HepG2 (cell line): ENCODE data around the gene USP14.

Experiments
- POLR2AphosphoS5 ChIP-seq: IDR thresholded peaks from 2 replicates; pipeline ENCODE4 v1.6.1; 2012; ENCODE audit warnings: low read depth, low read length
- RELA ChIP-seq: sonication (generic); formaldehyde crosslinking; IDR thresholded peaks from 2 replicates; pipeline ENCODE4 v1.4.0; 2020; ENCODE audit warnings: missing genetic modification reagents
- ZNF577 ChIP-seq: sonication (generic); formaldehyde crosslinking; IDR thresholded peaks from 2 replicates; pipeline ENCODE4 v1.4.0; 2020; ENCODE audit warnings: mild to moderate bottlenecking, low read depth, missing genetic modification reagents, borderline replicate concordance
- TF ChIP-seq, protein P1 (sequence below): sonication (generic); formaldehyde crosslinking; IDR thresholded peaks from 2 replicates; pipeline ENCODE4 v1.5.0; 2020; ENCODE audit warnings: mild to moderate bottlenecking, missing genetic modification reagents, moderate library complexity
- TF ChIP-seq, protein P2 (sequence below): sonication (generic); formaldehyde crosslinking; IDR thresholded peaks from 2 replicates; pipeline ENCODE4 v1.4.0; 2020; ENCODE audit warnings: missing genetic modification reagents

DNA sequence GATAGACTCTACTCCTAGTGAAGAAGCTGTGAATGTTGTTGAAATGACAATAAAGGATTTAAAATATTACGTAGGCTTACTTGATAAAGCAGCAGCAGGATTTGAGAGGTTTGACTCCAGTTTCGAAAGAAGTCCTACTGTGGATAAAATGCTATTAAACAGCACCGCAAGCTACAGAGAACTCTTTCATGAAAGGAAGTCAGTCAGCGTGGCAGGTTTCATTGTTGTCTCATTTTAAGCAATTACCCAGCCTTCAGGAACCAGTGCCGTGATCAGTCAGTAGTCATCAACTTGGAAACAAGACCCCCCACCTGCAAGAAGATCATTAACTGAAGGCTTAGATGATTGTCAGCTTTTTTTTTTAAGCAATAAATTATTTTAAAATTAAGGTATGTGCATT is 14.0 kb downstream of the USP14 start:
- no peak for TF ChIP-seq ZNF577 (CRISPR knock-in tag)
- TF ChIP-seq, protein P1, sequence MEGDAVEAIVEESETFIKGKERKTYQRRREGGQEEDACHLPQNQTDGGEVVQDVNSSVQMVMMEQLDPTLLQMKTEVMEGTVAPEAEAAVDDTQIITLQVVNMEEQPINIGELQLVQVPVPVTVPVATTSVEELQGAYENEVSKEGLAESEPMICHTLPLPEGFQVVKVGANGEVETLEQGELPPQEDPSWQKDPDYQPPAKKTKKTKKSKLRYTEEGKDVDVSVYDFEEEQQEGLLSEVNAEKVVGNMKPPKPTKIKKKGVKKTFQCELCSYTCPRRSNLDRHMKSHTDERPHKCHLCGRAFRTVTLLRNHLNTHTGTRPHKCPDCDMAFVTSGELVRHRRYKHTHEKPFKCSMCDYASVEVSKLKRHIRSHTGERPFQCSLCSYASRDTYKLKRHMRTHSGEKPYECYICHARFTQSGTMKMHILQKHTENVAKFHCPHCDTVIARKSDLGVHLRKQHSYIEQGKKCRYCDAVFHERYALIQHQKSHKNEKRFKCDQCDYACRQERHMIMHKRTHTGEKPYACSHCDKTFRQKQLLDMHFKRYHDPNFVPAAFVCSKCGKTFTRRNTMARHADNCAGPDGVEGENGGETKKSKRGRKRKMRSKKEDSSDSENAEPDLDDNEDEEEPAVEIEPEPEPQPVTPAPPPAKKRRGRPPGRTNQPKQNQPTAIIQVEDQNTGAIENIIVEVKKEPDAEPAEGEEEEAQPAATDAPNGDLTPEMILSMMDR (CRISPR knock-in tag) = no peak
- TF ChIP-seq POLR2AphosphoS5 = no peak
- TF ChIP-seq RELA (CRISPR knock-in tag) = no peak
- TF ChIP-seq, protein P2, sequence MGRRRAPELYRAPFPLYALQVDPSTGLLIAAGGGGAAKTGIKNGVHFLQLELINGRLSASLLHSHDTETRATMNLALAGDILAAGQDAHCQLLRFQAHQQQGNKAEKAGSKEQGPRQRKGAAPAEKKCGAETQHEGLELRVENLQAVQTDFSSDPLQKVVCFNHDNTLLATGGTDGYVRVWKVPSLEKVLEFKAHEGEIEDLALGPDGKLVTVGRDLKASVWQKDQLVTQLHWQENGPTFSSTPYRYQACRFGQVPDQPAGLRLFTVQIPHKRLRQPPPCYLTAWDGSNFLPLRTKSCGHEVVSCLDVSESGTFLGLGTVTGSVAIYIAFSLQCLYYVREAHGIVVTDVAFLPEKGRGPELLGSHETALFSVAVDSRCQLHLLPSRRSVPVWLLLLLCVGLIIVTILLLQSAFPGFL (CRISPR knock-in tag) = no peak
